ENCODE measurements around the gene SERGEF.

The SERGEF gene

DNA sequence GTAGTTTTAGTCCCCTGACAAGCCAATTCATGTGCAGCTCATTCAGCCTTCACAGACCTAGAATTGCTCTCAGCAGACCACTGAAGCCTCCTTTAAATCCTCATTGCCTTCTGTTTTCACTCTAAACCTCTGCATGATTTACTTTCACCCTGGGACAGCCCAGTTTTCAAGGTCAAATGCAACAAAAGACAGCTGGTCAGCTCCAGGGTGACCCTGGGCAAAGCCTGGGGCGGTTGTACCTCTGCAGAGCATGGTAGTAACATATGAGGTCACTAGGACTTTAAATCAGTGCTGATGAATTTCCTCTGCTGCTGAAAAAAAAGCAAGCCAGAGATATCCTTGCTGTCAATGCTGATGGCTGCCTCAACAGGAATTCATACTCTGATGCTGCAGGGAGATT is 62.2 kb downstream of the SERGEF start:
- no peak for DNase-seq

DNA sequence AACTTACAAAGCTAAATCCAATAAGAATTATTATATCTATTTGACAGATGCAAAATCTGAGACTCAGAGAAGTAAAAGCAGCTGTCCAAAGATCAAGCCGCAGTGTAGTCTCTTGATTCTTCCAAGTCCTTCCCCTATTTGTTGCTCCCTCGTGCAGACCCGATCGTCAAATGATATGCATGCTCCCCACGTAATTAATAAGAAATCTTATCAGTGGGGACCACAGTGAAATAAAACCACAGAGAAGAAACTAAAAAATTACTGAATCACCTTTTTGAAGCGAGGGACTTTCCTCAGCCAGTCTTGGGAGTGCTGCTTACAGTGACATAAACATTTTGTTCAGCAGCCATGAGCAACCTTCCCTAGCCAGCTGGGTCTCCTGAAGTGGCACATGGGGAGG is 64.6 kb downstream of the SERGEF start:
- no peak for DNase-seq

DNA sequence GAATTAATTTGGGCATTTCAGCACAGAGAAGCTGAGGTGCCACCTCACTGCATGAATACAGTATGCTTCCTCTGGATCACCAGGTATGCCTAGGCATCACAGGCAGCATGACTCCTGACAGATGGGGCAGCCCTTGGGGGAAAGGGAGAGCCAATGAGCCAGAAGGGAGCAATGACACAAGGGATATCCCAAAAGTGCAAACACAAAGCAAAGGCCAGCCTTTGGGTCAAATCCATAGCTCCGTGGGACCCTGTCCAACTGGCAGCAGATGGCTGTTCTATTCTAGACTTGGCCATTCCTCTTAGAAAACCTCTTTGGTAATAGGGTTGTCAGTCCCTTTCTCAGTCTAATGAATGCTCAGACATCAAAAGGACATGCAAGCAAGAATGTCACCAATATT is 73.3 kb downstream of the SERGEF start:
- no peak for DNase-seq

DNA sequence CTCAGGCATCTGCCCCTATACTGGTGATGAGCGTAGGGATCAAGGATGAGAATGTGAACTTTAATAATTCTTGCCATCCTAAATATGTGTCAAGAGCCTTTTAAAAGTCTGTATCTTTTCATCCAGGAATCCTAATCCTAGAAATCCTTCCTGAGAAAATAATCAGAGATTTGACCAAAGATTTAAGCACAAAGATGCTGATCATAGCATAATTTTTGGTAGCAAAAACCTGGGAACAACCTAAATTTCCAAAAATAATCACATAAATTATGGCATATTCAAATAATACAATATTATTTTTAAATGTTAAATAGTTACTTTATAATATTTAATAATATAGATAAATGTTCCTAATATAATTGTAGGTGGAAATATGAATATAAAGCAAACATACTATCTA is 76.1 kb downstream of the SERGEF start:
- no peak for DNase-seq

DNA sequence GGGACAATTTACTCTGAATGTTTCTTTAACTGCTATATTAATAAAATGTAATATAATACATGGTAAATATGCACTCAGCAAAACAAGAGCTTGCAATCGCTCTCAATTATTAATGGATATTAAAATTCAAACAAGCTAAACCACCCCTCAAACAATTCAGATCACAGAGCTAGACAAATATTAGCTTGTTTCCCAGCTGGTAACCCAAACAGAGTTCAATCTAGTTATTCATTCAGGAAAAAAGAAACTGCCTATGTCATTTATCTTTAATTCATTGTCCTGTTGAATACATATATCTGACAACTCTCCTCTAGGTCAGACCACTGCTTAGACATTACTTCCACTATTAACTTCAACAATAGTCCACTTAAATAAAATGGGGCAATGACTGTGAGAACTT is 78.7 kb downstream of the SERGEF start:
- DNase-seq: no peak

DNA sequence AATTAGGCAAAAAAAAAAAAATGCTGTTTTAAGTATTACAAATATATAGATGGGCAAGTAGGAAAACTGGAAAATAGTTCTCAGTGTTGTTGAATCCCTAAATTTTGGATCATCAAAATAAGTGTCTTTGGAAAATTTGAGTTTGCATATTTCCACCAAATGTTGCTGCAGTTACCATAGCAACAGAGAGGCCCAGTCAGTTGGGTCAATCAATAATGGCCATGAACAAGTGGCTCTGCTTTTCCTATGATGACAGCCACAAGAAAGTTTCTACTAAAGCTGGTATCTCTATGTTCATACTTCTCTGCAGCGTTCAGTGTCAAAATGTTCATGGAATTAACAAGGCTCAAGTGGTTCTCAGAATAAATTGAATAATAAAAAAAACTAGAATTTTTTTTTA is 79.1 kb downstream of the SERGEF start:
- DNase-seq: no peak

DNA sequence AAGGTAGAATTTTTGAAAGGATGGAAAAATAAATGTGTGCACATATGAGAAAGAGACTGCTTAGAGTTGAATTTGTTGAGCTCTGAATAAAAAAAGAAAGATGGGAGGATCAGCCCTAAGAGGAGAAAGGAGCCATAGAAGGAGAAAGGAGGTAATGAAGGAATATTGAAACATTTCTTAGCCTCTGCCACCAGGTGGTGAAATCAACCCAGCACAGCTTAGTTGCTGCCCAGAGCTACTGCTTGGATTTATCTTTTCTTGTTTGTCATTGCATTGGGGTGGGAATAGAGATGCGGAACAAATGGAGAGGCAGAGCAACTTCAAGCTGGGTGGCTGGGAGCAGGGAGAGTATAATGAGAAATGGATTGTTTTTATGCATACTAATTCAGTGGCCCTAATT is 80.4 kb downstream of the SERGEF start:
- no peak for DNase-seq

DNA sequence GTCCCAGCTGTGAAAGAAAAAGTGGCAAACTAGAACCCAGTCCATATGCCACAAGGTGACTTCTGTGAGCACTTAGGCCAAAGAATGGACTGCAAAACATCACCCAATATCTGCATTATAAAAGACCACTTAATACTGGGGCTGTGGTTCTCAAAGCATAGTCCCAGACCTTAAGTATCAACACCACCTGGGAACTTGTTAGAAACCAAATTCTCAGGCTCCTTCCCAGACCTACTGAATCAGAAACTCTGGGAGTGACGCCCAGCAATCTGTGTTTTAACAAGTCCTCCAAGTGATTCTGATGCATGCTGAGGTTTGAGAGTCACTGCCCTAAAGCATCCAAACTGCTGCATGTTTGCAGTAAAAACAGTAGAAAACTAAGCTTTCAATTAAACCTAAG is 81.3 kb downstream of the SERGEF start:
- no peak for DNase-seq

DNA sequence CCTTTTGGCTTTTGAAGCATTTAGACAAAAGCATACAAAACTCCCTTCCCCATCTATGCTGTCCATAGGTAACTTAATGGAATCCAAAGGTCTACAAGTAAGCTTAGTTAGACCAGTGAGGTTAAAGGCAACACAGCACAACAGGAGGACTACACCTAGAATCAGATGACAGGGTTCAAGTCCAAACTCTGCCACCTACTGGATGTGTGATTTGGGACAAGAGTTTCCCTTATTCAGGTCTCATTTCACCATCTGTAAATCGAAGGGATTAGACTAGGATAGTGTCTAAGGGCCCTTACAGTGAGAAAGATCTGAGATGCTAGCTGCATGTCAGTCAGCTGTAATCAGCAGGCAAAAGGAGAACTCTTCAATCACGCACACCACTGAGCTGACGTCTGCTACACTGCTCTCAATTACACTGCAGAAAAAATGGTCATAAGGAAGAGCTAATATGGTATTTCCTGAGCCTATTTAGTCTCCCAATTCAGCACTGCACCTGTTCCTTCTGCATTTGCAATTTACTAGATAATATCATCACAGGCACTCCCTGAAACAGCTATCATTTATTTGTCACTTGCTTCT is 82.2 kb downstream of the SERGEF start:
- DNase-seq: no peak

DNA sequence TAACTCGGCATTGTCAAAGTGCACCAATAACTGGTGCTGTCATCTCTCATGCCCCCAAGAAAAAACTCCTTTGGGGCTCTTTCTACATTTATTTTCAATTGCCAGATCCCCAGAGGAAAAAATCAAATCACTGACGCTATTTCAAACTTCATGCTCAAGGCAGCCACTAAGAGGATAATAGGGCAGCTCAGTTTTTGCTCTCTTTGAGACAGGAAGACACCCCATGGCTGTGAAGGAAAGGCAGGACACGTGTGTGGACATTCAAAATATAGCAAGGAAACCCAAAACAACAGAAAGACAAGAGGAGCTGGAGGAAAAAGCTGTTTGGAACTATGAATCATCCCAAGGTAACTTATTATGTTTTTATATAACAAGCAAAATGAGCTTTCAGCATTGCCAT is 83.7 kb downstream of the SERGEF start:
- no peak for DNase-seq

DNA sequence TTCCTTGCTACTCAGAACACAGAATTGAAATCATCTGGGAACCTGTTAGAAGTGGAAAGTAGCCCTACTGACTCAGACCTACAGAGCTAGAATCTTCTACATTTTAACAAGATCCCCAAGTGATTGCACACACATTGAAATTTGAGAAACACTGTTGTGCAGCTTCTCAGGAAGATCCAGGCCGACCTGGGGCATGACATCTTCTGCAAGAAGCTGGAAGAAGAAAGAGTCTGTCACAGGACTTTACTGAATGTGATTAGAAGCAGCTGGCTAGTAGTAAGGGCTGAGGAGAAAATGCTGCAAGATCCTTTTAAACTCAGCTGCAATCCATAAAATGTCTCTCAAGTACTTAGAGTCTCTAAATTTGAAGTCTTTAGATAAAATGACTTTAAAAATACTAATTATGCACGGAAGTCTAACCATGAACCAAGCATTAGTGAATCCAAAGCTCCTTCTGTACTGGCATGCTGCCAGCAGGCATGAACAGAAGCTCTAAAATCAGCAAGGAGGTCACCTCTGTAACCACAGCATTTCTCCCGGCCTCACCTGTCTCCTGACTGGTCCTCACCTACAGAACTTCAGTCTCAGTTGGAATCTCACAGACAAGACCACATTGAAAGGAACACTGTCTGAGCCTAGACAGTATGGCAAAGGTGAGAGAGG is 85.0 kb downstream of the SERGEF start:
- no peak for DNase-seq

DNA sequence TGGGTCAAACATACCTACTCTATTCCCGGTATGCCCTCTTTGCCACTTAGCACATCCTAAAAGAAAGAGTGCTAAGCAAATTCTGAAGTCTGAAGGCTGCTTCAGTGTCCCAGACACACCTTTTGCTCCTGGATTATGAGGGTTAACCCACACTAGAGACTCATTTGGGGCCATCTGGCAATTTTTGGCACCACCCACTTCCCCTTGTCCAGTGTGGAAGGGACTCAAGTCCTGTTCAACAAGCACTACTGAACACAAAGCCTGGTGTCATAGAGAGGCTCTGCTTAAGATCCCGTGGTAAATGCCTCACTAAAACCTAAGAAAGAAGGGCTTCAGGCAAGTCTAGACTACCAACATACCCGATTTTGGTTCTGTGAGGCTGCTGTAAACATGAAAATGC is 85.8 kb downstream of the SERGEF start:
- DNase-seq: no peak

DNA sequence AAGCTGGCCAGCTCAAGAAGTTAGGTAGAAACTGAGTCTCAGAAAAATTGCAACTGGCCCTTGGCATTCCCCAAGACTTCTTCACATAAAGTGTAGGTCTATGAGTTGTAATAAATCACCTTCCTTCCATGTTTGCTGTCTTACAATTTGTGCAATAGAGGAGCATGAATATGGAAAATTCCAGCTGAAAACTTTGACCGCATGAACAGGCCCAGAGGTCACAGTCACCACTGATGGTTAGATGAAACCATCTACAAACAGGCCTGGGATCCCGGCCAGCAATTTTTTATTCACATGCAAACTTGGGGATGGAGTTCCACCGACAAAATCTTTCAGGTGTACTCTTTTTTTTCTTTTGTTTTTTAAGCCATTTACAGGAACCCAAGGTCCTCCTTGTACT is 88.1 kb downstream of the SERGEF start:
- DNase-seq: no peak

DNA sequence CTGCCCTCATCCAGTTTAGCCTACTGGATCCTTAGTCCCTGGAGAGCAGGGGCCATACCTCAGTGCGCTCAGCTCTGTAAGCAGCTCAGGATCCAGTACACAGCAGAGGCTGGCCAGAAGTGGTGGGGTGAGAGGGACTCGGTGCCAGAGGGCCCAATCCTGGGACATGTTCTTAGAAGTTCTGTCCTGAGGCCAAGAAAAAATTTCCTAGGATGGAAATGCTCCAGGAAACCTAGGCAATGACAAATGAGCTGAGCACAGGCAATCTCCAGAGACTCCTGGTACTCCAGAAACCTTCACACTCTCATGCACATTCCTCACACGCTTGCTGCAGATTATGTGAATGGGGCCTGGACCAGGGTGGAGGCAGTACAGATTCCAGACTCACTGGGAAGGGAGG is 89.6 kb downstream of the SERGEF start:
- no peak for DNase-seq

DNA sequence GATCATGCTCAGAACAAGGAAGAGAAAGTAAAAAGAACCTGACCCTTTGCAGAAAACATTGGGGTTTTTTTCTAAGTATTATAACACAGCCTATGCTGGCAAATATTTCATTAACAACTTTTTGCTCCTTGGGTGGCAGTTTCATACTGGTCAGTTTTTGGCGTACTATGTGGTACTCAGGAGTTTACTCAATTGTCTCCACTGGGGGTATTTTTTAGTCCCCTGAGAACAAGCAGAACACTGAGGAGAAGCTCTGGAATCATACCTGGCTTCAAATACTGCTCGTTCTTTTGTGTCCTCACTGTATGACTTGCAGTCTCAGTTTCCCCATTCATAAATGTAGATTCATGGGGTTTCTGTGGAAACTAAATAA is 90.4 kb downstream of the SERGEF start:
- DNase-seq: no peak

DNA sequence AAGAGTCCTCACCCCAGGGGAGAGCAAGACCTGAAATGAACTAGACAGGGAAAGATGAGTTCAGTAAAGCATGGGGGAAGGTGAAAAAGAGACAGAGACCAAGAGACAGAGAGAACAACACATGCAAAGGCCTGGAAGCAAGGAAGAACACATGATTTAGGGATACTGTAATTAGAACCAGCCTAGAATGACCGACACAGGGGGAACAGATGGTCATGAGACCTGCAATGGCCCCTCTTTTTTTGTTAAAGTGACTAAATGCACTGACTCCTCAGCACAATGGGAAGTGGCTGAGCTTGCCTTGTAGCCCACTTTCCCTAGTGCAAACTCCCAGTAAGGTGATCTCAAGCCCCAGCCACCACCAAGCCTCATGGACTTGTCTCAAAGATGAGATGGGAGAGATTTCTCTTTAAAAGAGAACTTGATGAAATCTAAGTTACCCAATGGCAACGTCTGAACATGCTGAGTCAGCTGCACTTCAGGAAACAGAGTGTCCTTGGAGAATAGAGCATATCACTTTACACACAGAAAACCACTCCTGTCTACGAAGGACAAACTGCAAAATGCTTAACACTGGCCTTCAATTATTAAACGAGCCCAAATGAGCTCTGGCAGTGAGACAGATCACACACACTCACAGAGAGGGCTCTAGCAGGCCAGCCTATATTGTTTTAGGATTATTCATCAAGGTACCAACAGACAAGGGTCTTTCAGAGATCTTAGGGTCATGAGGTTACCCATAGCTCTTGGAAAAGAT is 91.0 kb downstream of the SERGEF start:
- no peak for DNase-seq

DNA sequence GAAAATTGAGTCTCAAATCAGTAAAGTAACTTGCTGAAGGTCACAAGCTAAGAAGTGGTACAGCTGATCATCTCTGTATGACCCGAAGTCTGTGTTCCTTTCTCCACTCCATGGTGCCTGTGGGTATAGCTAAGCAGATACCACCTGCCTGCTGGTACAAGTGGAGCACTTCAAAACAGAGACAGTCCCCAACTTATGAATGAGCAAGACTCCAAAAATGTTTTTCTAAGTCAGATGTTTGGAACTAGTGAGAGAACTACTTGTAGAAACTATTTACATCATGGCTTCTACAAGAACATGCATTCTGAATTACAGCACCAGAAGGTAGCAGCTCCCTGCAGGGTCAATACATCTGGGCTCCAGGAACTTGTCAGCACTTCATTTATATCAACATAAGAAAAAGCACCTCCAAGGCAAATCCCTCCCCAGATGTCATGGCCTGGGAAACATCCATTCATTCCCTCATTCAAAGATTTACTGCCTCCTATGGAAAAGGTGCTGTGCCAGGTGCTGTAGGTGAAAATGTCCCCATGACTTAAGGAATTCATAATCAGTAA is 94.7 kb downstream of the SERGEF start:
- DNase-seq: no peak

DNA sequence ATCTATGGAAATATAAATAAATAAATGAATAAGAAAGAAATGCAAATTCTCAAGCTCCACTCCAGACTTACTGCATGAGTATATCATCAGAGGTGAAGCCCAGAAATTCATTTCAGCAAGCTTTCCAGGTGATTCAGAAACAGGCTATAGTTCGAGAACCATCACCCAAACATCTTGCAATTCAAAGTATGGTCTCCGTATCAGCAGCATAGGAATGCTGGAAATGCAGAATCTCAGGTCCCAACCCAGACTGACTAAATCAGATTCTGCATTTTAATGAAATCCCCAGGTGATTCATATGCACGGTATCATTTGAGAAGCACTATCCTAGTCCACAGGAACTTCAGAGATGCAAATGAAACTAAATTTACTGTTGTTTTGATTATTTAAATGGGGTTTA is 95.3 kb downstream of the SERGEF start:
- no peak for DNase-seq

DNA sequence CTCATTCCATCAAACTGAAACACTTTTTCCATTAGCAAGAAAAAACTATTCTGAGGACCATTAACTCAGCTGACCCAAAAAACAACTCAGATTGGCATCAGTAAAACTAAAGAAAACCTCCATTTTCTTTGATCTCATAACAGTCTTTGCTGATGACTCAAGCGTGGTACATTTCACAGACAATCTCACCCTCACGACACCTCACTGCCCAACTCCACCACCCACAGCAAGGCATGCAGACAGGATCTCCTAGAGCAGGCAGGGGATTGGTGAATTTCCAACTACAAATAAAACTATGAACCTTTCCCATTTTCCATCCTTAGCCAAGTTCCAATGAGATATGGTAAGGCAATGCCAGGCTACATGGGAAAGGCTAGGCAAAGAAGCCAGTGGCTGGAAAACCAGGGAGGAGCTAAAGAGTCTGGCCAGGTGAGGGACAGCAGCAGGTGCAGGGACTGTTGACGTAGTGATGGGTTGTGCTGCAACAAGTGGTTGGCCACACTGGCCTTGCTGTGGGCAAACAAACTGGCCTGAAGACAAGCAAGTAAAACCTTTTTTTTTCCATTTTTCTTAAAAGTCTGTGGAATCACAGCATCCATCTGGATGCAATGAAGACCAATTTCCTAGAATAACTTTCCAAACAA is 97.2 kb downstream of the SERGEF start:
- no peak for DNase-seq

DNA sequence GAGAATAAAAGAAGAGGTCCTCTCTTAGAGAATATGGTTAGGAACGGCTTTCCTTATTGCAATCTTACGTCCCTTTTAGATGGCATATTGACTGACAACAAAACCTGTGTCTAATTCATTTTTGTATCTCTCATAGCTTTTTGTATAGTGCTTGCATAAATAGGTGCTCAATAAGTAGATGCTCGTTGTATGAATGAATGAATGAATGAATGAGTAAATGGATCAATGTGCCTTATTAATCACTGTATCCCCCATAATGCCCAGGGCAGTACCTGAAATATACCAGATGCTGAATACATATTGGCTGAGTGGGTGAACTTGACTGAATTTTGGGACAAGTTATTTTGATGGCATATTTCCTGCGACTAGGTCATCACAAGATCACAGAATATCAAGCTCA is 97.9 kb downstream of the SERGEF start:
- DNase-seq: no peak

DNA sequence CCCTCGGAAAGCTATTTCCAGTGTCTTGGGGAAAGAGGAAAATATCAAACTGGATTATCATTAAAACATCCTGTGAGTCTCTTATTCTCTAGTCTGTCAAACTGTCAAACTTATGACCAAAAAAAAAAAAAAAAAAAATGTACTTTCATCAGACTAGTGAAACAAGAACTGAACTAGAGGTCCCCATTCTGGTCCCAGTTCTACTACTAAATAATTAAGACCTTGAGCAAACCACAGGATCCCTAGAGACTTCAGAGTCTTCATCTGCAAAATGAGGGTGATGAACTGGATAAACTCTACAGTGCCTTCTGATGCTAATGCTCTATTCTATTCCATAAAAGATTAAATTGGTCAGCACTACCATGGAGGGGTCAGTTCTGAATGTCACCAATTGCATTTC is 105.8 kb downstream of the SERGEF start:
- no peak for DNase-seq

DNA sequence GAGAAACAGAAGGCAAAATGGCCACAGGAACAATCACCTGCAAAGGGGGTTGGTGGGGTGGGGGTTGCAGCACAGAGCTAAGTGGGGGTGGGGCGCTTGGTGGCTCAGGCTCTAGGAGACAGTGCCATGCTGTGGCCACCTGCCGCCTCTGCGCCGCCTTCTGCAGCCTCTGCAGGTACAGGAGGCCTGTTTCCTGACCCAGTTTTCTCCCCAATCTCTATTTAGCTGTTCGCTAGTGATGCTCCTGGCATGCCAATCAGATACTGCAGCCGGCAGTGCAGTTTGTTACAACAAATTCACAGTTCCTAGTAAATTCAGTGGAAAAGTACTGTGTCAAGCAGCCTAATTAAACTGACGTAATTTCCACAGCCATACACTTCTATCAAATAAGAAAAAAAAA is 106.4 kb downstream of the SERGEF start:
- no peak for DNase-seq

DNA sequence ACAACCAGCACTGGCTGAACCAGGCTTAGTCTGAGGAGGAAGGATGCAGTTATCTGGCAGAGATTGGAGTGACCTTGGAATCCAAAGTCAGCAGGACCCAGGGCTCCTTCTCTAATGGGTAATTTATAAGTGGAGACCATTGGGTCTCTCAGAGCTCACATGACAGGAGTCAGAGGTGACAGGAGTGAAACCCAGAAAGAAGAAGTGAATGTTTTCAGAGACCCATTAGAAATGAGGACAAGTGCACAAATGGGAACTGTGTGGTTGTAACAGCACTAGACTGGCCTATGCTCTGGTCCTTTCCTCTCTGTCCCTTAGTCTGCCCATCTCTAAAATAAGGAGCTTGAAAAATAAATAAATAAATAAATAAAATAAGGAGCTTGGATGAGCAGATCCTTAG is 107.4 kb downstream of the SERGEF start:
- DNase-seq: no peak

DNA sequence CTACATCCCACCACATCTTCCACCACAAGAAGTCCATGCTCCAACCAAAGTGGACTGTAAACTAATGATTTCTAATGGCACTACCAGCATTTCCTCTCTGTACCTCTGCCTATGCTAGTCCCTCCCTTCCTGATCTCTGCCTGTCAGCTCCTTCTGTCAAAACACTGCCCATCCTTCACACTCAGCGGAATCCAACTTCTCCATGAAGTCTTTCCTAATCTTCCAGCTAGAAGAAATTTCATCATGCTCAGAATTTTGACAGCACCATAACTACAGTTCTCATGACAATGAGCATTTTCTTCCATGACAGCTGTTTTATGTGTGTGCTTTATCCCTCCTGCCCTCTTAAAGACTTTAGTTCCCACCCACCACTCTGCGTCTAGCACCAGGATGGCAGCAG is 111.4 kb downstream of the SERGEF start:
- no peak for DNase-seq

Measured in activated effector memory CD4-positive, alpha-beta T cell treated with anti-CD3 and anti-CD28 coated beads, Interleukin-2, amount 50 U/mL, for 16 hours (primary cell).